PC-9 (cell line): Measurements from ENCODE around the gene UBE2K.

Experiments
- EZH2 ChIP-seq: fragments of 200-600 bp; sonication (generic); IDR thresholded peaks from 2 replicates; pipeline ENCODE4 v1.8.0; 2017; ENCODE audit warnings: antibody characterized with exemption, low read depth
- TF ChIP-seq, protein P1 (sequence below): fragments of 200-600 bp; sonication (generic); conservative IDR thresholded peaks from 2 replicates; pipeline ENCODE4 v1.6.1; 2017; ENCODE audit warnings: mixed run types, antibody characterized with exemption, mild to moderate bottlenecking, moderate library complexity

- TF ChIP-seq, protein P1, sequence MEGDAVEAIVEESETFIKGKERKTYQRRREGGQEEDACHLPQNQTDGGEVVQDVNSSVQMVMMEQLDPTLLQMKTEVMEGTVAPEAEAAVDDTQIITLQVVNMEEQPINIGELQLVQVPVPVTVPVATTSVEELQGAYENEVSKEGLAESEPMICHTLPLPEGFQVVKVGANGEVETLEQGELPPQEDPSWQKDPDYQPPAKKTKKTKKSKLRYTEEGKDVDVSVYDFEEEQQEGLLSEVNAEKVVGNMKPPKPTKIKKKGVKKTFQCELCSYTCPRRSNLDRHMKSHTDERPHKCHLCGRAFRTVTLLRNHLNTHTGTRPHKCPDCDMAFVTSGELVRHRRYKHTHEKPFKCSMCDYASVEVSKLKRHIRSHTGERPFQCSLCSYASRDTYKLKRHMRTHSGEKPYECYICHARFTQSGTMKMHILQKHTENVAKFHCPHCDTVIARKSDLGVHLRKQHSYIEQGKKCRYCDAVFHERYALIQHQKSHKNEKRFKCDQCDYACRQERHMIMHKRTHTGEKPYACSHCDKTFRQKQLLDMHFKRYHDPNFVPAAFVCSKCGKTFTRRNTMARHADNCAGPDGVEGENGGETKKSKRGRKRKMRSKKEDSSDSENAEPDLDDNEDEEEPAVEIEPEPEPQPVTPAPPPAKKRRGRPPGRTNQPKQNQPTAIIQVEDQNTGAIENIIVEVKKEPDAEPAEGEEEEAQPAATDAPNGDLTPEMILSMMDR = no peak
- no peak for TF ChIP-seq EZH2
Observed at GRCh38 chr4:39825741-39826231, 127.8 kb downstream of the UBE2K start.
